ENCODE data around the gene FADS1.

Gene FADS1

DNA sequence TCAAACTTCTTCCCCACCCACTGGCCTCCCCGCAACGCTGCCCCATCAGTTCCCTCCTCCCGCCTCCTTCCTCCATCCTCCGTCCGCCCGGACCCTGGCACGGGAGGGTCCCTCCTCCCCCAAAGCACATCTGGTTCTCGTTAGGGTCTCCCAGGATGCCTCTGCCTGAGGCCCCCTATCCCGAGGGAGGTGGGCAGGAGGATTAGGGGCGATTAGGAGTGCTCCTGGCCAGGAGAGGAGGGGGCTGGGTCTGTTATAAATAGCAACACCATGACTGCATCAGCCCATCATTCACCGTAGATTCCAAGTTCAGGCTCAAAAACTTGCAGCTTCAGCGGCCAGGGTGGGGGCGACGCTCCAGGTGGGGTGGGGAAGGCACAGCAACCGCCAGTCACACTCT lies 54.0 kb downstream of the FADS1 start:
- DNase-seq (ENCODE audit: low read depth in 1 of 2, low spot score in 1 of 2), result no peak

DNA sequence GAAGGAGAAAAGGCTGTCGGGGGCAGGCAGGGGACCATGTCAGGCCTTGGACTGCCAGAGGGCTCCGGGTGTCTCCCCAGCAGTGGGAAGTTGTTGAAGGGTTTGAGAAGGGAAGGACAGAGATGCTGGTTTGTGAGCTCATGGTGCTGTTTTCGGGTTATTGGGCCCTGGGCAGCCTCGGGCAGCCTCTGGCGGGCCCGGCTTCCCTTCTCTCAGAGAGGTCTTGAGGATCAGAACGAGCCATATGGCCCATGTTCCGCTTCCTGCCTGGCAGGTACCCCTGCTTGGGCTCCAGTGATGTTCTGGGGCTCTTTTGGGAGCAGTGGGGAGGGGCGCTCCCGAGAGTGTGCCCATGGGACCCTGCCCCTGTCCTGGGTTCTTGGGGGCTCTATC lies 54.6 kb downstream of the FADS1 start:
- DNase-seq (ENCODE audit: low read depth in 1 of 2, low spot score in 1 of 2), result no peak

DNA sequence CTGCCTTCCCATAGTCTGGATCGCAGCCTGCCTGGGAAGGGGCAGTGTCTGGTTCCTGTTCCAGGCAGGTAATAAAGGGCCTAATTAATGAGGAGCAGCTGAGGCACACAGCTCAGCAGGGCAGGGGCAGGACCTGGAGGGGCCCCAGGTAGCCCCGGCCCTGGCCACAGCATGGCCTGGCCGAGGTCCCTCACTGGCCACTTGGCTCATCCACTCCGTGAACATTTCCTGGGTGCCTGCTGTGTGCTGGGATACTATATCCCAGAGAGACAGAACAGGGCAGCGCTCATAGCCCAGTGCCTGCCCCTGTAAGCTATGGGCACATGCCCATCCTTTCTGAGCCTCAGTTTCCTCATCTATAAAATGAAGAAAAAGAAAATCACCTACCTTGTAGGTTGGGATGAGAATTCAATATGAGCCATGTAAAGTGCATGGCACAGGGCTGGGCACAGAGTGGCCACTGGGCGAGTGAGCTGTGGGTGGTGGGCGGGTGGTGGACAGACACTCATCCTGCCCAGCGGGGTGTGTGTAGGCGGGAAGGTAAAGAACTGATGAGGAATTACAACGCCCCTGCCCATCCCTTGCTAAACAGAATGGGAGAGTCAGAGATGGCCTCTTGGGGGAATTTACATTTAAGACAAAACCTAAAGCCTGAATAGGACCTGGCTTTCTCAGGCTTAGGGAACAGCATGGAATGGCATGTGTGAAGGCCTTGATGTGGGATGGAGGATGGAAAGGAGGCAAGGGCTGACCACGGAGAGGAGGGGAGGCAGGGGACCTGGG lies 55.2 kb downstream of the FADS1 start:
- no peak for DNase-seq (ENCODE audit: low read depth in 1 of 2, low spot score in 1 of 2)

DNA sequence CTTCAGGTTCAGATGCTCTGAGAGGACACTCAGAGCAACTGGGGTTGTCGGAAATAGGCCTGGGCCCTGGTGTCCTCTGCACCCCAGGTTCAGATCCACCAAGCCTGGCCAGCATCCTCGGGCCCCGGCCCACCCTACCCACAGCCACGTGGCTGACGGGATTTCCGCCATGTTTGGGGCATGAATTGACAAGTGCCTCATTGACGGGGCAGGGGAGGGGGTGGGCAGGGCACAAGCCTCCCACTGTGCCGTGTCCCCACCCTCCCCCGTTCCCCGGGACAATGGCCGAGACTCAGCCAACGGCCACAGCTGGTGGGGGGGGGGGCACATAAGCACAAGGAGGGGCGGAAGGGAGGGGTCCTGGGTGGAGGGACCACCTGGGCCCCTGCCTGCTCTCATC lies 55.9 kb downstream of the FADS1 start:
- DNase-seq (ENCODE audit: low read depth in 1 of 2, low spot score in 1 of 2), result no peak

DNA sequence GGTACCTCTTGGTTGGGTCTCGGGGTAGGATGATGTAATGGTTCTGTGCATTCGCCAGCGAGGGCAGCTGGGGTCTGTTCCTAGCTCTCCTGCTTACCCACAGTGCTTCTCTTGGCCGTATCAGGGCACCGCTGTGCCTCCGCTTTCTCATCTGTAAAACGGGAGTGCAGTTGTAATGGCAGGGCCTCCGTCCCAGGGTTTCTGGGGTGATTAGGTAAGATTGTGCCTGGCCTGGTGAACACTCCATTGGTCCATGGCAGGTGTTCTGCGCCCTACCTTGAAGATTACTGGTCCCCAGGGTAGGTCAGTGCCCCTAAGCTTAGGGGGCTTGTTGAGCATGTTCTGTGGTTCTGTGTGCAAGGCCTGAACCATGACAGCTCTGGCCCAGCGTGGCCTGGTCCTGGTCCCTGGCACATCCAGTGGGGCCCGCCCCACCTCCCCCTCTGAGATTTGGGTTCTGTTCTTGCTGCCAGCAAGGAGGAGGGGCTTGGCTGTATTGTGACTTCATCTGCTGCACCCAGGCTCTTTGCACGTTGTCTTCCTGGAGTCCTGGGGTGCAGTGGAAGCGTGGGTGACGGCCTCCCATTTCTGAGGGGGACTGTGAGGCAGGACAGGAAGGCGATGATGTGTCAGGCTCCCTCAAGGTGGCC lies 59.5 kb downstream of the FADS1 start:
- no peak for DNase-seq (ENCODE audit: low read depth in 1 of 2, low spot score in 1 of 2)

DNA sequence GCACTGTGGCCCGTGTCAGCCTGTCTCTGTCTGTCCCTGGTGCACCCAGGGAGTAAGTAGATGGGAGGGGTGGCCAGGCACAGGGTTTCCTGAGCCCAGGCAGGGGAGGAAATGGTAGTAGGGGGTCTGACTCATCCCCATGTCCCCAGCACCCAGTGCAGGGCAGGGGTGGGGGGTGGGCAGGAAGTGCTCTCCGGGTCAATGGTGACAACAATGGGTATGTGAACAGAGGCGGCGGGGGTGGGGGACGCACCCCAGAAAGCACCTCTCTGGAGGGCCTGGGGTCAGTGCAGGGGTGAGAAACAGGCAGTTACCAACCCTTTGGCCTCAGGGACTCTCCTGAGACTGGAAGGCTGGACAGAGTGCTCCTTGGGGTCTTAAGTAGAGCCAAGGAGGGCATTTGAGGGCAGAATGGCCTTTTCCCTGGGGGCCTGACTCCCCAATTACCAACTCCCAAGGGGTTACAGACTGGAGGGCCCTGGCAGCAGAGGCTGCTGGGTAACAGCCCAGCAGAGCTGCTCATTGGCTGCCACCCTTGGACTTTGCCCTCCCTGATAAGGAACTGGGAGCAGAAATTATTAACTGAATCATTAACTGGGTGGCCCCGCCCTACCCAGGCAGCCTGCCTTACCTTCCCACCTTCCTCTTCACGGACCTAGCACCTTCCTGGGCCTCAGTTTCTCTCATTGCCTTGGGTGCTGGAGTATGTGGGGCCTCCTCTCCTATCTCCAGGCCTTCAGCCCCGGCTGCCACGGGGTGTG lies 60.2 kb downstream of the FADS1 start:
- DNase-seq (ENCODE audit: low read depth in 1 of 2, low spot score in 1 of 2), result no peak

DNA sequence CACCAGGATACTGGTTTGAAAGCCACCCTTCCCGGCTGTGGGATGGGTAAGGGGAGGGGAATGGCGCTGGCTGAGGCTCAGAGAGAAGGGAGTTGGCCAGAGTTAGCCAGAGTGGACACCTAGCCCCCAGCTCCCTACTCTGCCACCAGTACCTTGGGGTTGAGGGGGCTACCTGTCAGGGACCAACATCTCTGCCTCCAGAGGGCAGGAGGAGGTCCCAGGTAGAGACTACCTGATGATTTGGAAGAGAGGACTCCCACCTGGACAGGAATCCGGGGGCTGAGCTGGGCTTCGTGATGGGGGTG lies 60.7 kb downstream of the FADS1 start:
- DNase-seq (ENCODE audit: low read depth in 1 of 2, low spot score in 1 of 2), result no peak

DNA sequence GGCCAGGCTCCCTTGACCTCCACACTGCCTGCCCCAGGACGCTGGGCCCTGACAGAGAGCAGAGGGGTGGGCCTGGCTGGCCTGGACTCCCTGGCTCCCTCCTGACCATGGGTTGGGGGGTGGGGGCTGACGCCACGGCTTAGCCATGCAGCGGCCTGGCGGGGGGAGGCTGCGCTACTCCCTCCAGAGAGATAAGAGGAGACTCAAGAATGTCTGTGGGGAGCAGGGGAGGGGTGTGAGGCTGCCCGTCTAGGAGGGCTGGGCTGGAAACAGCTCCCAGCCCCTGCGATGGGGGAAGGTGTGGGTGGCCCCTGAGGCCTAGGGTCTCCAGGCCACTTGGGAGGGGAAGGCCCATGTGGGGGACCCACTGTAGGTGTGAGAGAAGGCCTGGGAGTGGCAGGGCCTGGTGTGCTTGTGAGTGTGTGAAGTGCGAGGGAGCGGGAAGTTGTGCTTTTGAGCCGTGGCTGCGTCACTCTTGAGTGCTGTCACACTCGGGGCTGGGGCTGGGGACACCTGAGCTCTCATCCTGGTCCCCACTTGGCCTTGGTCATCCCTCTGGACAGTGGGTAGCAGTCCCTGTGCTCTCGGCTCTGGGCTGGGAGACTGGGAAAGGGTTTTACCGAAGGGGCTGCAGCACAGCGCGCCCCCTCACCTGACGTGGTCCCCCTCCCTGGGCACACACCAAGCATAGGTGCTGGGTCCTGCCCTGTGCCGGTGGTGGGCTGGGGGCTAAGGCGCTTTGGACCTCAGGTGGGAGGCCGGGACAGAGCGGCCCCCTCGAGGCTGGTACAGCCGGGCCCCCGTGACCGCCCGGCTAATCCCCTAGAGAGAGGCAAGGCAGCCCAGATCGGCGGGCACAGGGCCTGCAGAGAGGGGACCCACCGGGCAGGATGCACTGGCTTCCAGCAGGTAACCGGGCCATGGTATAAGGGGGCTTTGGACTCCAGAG lies 62.0 kb downstream of the FADS1 start:
- DNase-seq (ENCODE audit: low read depth in 1 of 2, low spot score in 1 of 2), result no peak

DNA sequence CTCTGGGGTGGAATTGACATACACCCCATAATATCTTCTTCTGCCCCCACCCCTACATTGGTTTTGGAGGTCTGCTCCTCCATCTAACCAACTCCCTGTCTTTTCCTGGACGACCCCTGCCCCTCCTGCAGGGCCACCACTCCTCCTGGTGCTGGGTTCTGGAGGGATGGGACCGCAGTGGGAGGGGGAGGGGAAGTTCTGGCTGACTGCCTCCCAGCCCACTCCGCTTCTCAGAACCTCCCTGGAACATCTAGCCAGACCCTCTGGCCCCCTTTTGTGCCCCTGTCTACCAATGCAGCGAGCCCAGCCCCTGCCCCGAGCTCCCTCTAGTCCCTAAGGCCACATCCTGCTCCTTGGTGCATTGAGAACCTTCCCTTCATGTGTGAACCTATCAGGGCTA lies 63.1 kb downstream of the FADS1 start:
- no peak for DNase-seq (ENCODE audit: low read depth in 1 of 2, low spot score in 1 of 2)

DNA sequence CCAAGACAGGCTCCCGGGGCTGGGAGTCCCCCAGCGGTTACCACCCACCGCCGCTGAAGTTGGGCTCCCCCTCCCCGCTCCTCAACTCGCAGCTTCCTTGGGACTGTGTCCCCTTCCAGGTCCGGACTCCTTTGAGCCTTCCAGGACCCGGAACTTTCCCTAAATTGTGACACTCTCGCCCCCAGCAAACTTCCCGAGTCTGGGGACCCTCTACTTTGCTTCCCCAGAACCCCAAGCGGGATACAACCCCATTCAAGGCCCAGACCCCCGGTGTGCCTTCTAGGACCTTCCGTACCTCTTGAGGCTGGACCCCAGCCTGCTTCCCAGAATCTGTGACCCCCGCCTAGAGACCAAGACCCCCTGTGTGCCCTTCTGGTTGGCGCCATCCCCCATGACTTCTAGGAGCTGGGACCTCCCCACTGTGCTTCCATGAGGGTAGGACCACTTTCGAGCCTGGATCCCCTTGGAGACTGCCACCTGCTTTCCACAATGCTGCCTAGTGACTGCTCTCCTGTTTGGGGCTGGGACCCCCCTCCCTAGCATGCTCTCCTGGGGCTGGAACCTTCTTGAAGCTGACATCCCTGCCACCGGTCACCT lies 63.8 kb downstream of the FADS1 start:
- no peak for DNase-seq (ENCODE audit: low read depth in 1 of 2, low spot score in 1 of 2)

DNA sequence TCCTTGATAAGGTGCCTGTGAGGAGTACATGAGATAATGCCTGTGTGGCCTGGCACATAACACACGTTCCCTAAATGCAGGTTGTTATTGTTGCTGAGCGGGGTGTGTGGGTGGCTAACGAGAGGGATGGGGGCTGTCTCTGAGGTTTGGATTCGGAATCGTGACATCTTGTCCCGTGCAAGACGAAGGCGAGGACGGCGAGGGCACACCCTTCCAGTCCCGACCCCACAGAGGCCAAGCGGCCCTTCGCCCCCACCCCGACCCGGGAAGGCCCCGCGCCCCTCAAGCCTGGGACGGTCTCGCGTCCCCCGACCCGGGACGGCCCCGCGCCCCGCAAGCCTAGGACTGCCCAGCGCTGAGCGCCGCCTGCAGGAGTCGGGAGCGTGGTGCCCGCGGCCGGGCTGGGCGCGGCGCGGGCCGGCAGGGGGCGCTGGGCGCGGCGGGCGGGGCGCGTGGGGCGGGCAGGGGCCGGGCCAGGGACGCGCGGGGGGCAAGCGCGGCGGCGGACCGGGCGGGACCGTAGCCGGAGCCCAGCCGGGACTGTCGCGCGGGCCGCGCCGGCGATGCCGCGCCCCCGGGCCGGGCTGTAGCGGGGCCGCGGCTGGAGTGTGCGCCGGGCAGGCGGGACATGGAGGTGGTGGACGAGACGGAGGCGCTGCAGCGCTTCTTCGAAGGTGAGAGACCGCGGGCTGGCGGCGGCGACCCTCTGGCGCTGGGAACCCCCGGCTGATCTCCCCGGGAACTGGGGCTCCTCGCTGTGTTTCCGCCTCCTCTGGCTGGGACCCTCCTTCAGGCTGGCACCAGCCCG lies 64.5 kb downstream of the FADS1 start, which contains the start of gene MYRF:
Gene MYRF, plus strand, starts transcription at position 520 of the 808 bp plus-strand sequence. Its CDS starts 109 bp downstream, at position 629.
- DNase-seq (ENCODE audit: low read depth in 1 of 2, low spot score in 1 of 2), result peak; percentile 29 to 50

DNA sequence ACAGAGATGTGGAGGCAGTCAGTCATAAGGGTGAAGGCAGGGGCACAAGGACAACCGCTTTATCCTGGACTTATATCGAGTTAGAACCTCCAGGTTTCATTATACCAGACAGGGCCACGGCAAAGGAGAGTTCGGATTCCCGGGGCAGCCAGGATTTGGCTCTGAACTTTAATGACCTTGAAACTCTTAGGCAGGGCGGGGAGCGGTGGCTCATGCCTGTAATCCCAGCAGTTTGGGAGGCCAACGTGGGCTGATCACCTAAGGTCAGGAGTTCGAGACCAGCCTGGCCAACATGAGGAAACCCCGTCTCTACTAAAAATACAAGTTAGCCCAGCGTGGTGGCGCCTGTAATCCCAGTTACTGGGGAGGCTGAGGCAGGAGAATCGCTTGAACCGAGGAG lies 65.4 kb downstream of the FADS1 start:
- no peak for DNase-seq (ENCODE audit: low read depth in 1 of 2, low spot score in 1 of 2)

DNA sequence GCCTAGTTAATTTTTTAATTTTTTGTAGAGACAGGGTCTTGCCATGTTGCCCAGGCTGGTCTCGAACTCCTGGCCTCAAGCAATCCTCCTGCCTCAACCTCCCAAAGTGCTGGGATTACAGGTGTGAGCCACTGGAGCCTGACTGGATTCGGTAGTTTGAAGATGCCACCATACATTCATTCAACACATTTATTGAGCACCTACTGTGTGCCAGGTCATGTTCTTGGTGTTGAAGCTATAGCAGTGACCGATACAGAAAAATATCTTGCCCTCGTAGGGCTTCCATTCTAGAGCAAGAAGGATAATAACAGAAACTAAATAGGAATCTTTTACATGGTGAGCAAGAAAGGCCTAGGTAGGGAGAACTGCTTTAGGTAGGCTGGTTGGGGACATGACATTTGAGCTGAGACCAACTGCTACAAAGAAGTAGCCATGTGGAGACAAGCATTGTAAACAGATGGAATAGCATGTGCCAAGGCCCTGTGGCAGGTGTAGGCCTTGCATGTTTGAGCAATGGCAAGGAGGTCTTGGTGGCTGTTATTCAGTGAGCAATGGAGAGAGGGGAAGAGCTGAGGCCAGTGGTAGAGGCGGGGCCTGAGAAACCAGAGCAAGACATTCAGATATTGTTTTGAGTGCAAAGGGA lies 66.1 kb downstream of the FADS1 start:
- no peak for DNase-seq (ENCODE audit: low read depth in 1 of 2, low spot score in 1 of 2)
